GM23248 (cell line): ENCODE results near the gene N4BP2. TPM values are rescaled to one million over a fixed set of nuclear protein-coding genes. Genes with fewer than 3 reads are reported as not detected.
A peak's percentile ranks its signal among the peaks of the same experiment; 100 is the strongest.
"Not testable (repeated sequence)": the region's sequence is repeated elsewhere in the genome, so short reads cannot be mapped to it uniquely, and the experiment has no call there.

Experiments
- DNase-seq: peaks from one replicate; pipeline ENCODE4 v3.0.0-alpha.2; 2015
- H2AFZ ChIP-seq: fragments of 200-600 bp; sonication (generic); 2 replicates; pipeline ENCODE4 v1.6.1; 2016; ENCODE audit warnings: antibody characterized with exemption
- H3F3A ChIP-seq: fragments of 200-600 bp; sonication (generic); 2 replicates; pipeline ENCODE4 v1.6.1; 2016; ENCODE audit warnings: mild to moderate bottlenecking, antibody characterized with exemption, mixed run types; ENCODE audit not compliant: insufficient read depth
- H3K27ac ChIP-seq: fragments of 200-600 bp; sonication (generic); 2 replicates; pipeline ENCODE4 v1.5.1; 2016; ENCODE audit warnings: mild to moderate bottlenecking
- H3K27me3 ChIP-seq: fragments of 200-600 bp; sonication (generic); replicated peaks from 2 replicates; pipeline ENCODE4 v1.6.1; 2016; ENCODE audit warnings: mild to moderate bottlenecking; ENCODE audit not compliant: insufficient read depth
- H3K36me3 ChIP-seq: fragments of 200-600 bp; sonication (generic); 2 replicates; pipeline ENCODE4 v1.6.1; 2016; ENCODE audit warnings: low read depth, mild to moderate bottlenecking
- H3K4me1 ChIP-seq: fragments of 200-600 bp; sonication (generic); 2 replicates; pipeline ENCODE4 v1.6.1; 2016; ENCODE audit warnings: mild to moderate bottlenecking; ENCODE audit not compliant: insufficient read depth
- H3K4me2 ChIP-seq: fragments of 200-600 bp; sonication (generic); one replicate; pipeline ENCODE4 v1.6.1; 2016; ENCODE audit warnings: mild to moderate bottlenecking; ENCODE audit not compliant: unreplicated experiment
- H3K4me3 ChIP-seq: fragments of 200-600 bp; sonication (generic); 2 replicates; pipeline ENCODE4 v1.5.1; 2016; ENCODE audit warnings: mild to moderate bottlenecking
- H3K79me2 ChIP-seq: fragments of 200-600 bp; sonication (generic); 2 replicates; pipeline ENCODE4 v1.6.1; 2016; ENCODE audit warnings: mild to moderate bottlenecking; ENCODE audit not compliant: insufficient read depth
- H3K9ac ChIP-seq: fragments of 200-600 bp; sonication (generic); 2 replicates; pipeline ENCODE4 v1.6.1; 2016; ENCODE audit warnings: mild to moderate bottlenecking
- H3K9me2 ChIP-seq: fragments of 200-600 bp; sonication (generic); 2 replicates; pipeline ENCODE4 v1.6.1; 2016; ENCODE audit warnings: mixed run types, mild to moderate bottlenecking, moderate library complexity; ENCODE audit not compliant: insufficient read depth
- H3K9me3 ChIP-seq: fragments of 200-600 bp; sonication (generic); one replicate; pipeline ENCODE4 v1.6.1; 2017; ENCODE audit warnings: low read depth
- H4K20me1 ChIP-seq: fragments of 200-600 bp; sonication (generic); 2 replicates; pipeline ENCODE4 v1.6.0; 2016; ENCODE audit not compliant: insufficient read depth
- EZH2 ChIP-seq: fragments of 200-600 bp; sonication (generic); IDR thresholded peaks from 2 replicates; pipeline ENCODE4 v1.6.1; 2018; ENCODE audit warnings: antibody characterized with exemption, mild to moderate bottlenecking; ENCODE audit not compliant: insufficient read depth, poor library complexity, severe bottlenecking
- EZH2phosphoT487 ChIP-seq: fragments of 200-600 bp; sonication (generic); IDR thresholded peaks from 2 replicates; pipeline ENCODE4 v1.6.1; 2018; ENCODE audit warnings: antibody characterized with exemption, moderate library complexity, mild to moderate bottlenecking, low read depth; ENCODE audit not compliant: insufficient read depth
- WGBS, 2 experiments: methylation state at CpG; one replicate each; pipeline ENCODE4 v1.1.6; 2015 to 2017; ENCODE audit warnings: low lambda C conversion rate in 2 of 2, low coverage in 1 of 2; ENCODE audit errors: missing lambda C conversion rate in 2 of 2; 5-methylcytosine and 5-hydroxymethylcytosine counted together
- in situ Hi-C: fragments of 300-500 bp; cut with MboI; formaldehyde crosslinking; loops from 2 replicates; pipeline ENCODE4 v1.15.0; 2020
- polyA plus RNA-seq: library from polyadenylated mRNA; unstranded; fragments of >200 nt; fragmentation: Nextera tagmentation; extraction: Ambion mirVana; gene quantifications from 2 replicates; pipeline ENCODE4 v1.2.1, GENCODE V29; 2016
- total RNA-seq: library from RNA; depleted of rRNA; stranded (reverse); fragments of >200 nt; shearing (Covaris generic); gene quantifications from 2 replicates; pipeline ENCODE4 v1.2.3, GENCODE V29; 2014; rRNA removed

Gene N4BP2
- total RNA-seq (3.0 and 3.2 TPM in 2 replicates), polyA plus RNA-seq (3.7 and 3.8 TPM in 2 replicates)

GRCh38 chr4:40056716-40057585 is at the start of gene N4BP2:
N4BP2 (plus strand) TSS chr4:40056850; CDS start chr4:40097341, 40,491 bp downstream.
- in situ Hi-C loops = no loop called here
- no peaks in the 10 kb centered on the region for H3K27me3 ChIP-seq
- peak within 1 kb of the TSS; percentile 99 for H3K4me2 ChIP-seq
- DNase-seq = peak; percentile 94
- peaks cover 20% of the 10 kb centered on the region for H3K4me1 ChIP-seq
- no peaks in the 10 kb centered on the region for H3K9me3 ChIP-seq
- TF ChIP-seq EZH2 (no peak), EZH2phosphoT487 (no peak)
- peak within 1 kb of the TSS; percentile 98 for H3K9ac ChIP-seq
- H3K79me2 ChIP-seq = peaks cover 13% of the 10 kb centered on the region; the same call in 1 of the 2 replicates
- peak within 1 kb of the TSS; percentile 95 for H2AFZ ChIP-seq
- peak within 1 kb of the TSS; percentile 78 for H3K4me3 ChIP-seq
- 1% methylated on average over 51 to 62 of the region's 99 CpGs for WGBS, 2 experiments
- H3K27ac ChIP-seq = peak within 1 kb of the TSS; percentile 92
- no peaks in the 10 kb centered on the region for H3K9me2 ChIP-seq
- no peaks in the 10 kb centered on the region for H3K36me3 ChIP-seq
- H3F3A ChIP-seq = peaks cover 12% of the 10 kb centered on the region
- H4K20me1 ChIP-seq = no peaks in the 10 kb centered on the region

GRCh38 chr4:40016007-40016406 is 40.6 kb upstream of the N4BP2 start:
- H3K79me2 ChIP-seq = no peaks in the 10 kb centered on the region
- no peaks in the 10 kb centered on the region for H3F3A ChIP-seq
- no peaks in the 10 kb centered on the region for H3K4me1 ChIP-seq
- no peaks in the 10 kb centered on the region for H4K20me1 ChIP-seq
- H3K27me3 ChIP-seq = no peaks in the 10 kb centered on the region
- WGBS, 2 experiments = 94 to 95% methylated on average over 2 of the region's 2 CpGs
- H3K9ac ChIP-seq = no peak overlapping the region
- H3K4me3 ChIP-seq = no peak overlapping the region
- H3K4me2 ChIP-seq = no peak overlapping the region
- H2AFZ ChIP-seq = no peak overlapping the region
- H3K36me3 ChIP-seq = no peaks in the 10 kb centered on the region
- H3K27ac ChIP-seq = no peak overlapping the region
- in situ Hi-C loops = no loop called here
- DNase-seq = no peak
- TF ChIP-seq EZH2phosphoT487 (no peak), EZH2 (no peak)
- no peaks in the 10 kb centered on the region for H3K9me3 ChIP-seq
- H3K9me2 ChIP-seq = no peaks in the 10 kb centered on the region

- H3K9me3 ChIP-seq = no peaks in the 10 kb centered on the region
- no peaks in the 10 kb centered on the region for H3K36me3 ChIP-seq
- H3K9ac ChIP-seq = no peak overlapping the region
- H3K27me3 ChIP-seq = no peaks in the 10 kb centered on the region
- no peaks in the 10 kb centered on the region for H3K9me2 ChIP-seq
- no peaks in the 10 kb centered on the region for H3K79me2 ChIP-seq
- no peak for TF ChIP-seq EZH2
- TF ChIP-seq EZH2phosphoT487 = no peak
- H4K20me1 ChIP-seq = no peaks in the 10 kb centered on the region
- no peak overlapping the region for H3K27ac ChIP-seq
- in situ Hi-C loops = no loop called here
- 92% methylated on average over 15 of the region's 15 CpGs for WGBS, 2 experiments
- H3K4me1 ChIP-seq = 0 out of 2 replicates have a peak, but pooled peaks cover 8% of the 10 kb centered on the region
- H3K4me2 ChIP-seq = no peak overlapping the region
- H3K4me3 ChIP-seq = no peak overlapping the region
- no peaks in the 10 kb centered on the region for H3F3A ChIP-seq
- H2AFZ ChIP-seq = no peak overlapping the region
- DNase-seq = no peak
Measured at GRCh38 chr4:40020221-40020620, 36.4 kb upstream of the N4BP2 start.

- in situ Hi-C loops, H3K4me1 ChIP-seq, H3K36me3 ChIP-seq, H3K4me2 ChIP-seq, H3K9me2 ChIP-seq, H3K79me2 ChIP-seq, H4K20me1 ChIP-seq, H3K4me3 ChIP-seq, H2AFZ ChIP-seq, H3K27ac ChIP-seq, H3F3A ChIP-seq, H3K9ac ChIP-seq, H3K9me3 ChIP-seq, DNase-seq, H3K27me3 ChIP-seq: not testable (repeated sequence)
- WGBS, 2 experiments = 88 to 91% methylated on average over 7 of the region's 7 CpGs
Measured at GRCh38 chr4:40021116-40021515, 35.5 kb upstream of the N4BP2 start.

- H3K27me3 ChIP-seq, H3K4me2 ChIP-seq, H3K9ac ChIP-seq, DNase-seq, H3K36me3 ChIP-seq, H3F3A ChIP-seq, H4K20me1 ChIP-seq, H2AFZ ChIP-seq, H3K9me3 ChIP-seq, H3K9me2 ChIP-seq, H3K4me1 ChIP-seq, H3K4me3 ChIP-seq, H3K27ac ChIP-seq, in situ Hi-C loops, H3K79me2 ChIP-seq: not testable (repeated sequence)
- 100% methylated on average over 4 to 7 of the region's 7 CpGs for WGBS, 2 experiments
Measured at GRCh38 chr4:40024049-40024448, 32.6 kb upstream of the N4BP2 start.
